ENCODE results near the gene PRAME. TPM values are rescaled to one million over a fixed set of nuclear protein-coding genes. Genes with fewer than 3 reads are reported as not detected.

Gene PRAME
- total RNA-seq, 1 donor from 2014 or later, result not detected

GRCh38 chr22:22520020-22520656, 38.9 kb downstream of the PRAME start, which contains the start of gene ZNF280A:
Gene ZNF280A (minus strand): TSS chr22:22520270. CDS start chr22:22515630, 4,640 bp downstream.
- no peaks in the 10 kb centered on the region for H3K36me3 ChIP-seq (ENCODE audit: insufficient read depth, low read length)
- no peak within 1 kb of the TSS for H3K4me2 ChIP-seq (ENCODE audit: low read length)
- Mint-ChIP-seq H3K4me1 (ENCODE audit: low read depth, unreplicated experiment) (no peaks in the 10 kb centered on the region), H3K36me3 (ENCODE audit: low read depth, unreplicated experiment) (no peaks in the 10 kb centered on the region), H3K27me3 (ENCODE audit: low read depth, unreplicated experiment) (peaks cover 42% of the 10 kb centered on the region), H3K27ac (ENCODE audit: unreplicated experiment) (no peak within 1 kb of the TSS), H3K4me3 (ENCODE audit: unreplicated experiment) (no peak within 1 kb of the TSS), H3K9me3 (ENCODE audit: unreplicated experiment) (peaks cover 4% of the 10 kb centered on the region)
- H3K27ac ChIP-seq (ENCODE audit: low read depth, low read length), result no peak within 1 kb of the TSS
- H4K20me1 ChIP-seq (ENCODE audit: insufficient read depth, low read length), result no peaks in the 10 kb centered on the region
- DNase-seq (ENCODE audit: low read depth) (no peak), FAIRE-seq (no peak)
- H3K4me1 ChIP-seq (ENCODE audit: insufficient read depth, low read length), result no peaks in the 10 kb centered on the region
- H3K27me3 ChIP-seq (ENCODE audit: insufficient read depth, low read length), result no peaks in the 10 kb centered on the region
- H3K4me3 ChIP-seq (ENCODE audit: insufficient read depth, low read depth, low read length), result no peak within 1 kb of the TSS
- no peak within 1 kb of the TSS for H2AFZ ChIP-seq (ENCODE audit: low read depth, low read length)
- TF ChIP-seq EZH2 (IDR thresholded peaks at IDR 0.05; ENCODE audit: insufficient read depth, low read length) (no peak), CTCF (IDR thresholded peaks at IDR 0.05; ENCODE audit: insufficient read depth, low read depth, low read length) (no peak)
- H3K9ac ChIP-seq (ENCODE audit: low read length), result no peak within 1 kb of the TSS
- no peaks in the 10 kb centered on the region for H3K9me3 ChIP-seq (ENCODE audit: insufficient read depth, low read depth, low read length)
- H3K79me2 ChIP-seq (ENCODE audit: insufficient read depth, low read length), result no peaks in the 10 kb centered on the region

GRCh38 chr22:22519591-22519990, 39.5 kb downstream of the PRAME start:
- no peak overlapping the region for H2AFZ ChIP-seq (ENCODE audit: low read depth, low read length)
- no peak overlapping the region for H3K27ac ChIP-seq (ENCODE audit: low read depth, low read length)
- no peaks in the 10 kb centered on the region for H3K36me3 Mint-ChIP-seq (ENCODE audit: low read depth, unreplicated experiment)
- H3K9me3 ChIP-seq (ENCODE audit: insufficient read depth, low read depth, low read length), result no peaks in the 10 kb centered on the region
- H3K79me2 ChIP-seq (ENCODE audit: insufficient read depth, low read length), result no peaks in the 10 kb centered on the region
- no peak overlapping the region for H3K4me2 ChIP-seq (ENCODE audit: low read length)
- no peaks in the 10 kb centered on the region for H3K27me3 ChIP-seq (ENCODE audit: insufficient read depth, low read length)
- H3K4me3 Mint-ChIP-seq (ENCODE audit: unreplicated experiment), result no peak overlapping the region
- H3K4me1 ChIP-seq (ENCODE audit: insufficient read depth, low read length), result no peaks in the 10 kb centered on the region
- H3K36me3 ChIP-seq (ENCODE audit: insufficient read depth, low read length), result no peaks in the 10 kb centered on the region
- no peak for FAIRE-seq
- H3K9me3 Mint-ChIP-seq (ENCODE audit: unreplicated experiment), result peaks cover 4% of the 10 kb centered on the region
- no peak for DNase-seq (ENCODE audit: low read depth)
- H3K9ac ChIP-seq (ENCODE audit: low read length), result no peak overlapping the region
- H3K4me3 ChIP-seq (ENCODE audit: insufficient read depth, low read depth, low read length), result no peak overlapping the region
- H4K20me1 ChIP-seq (ENCODE audit: insufficient read depth, low read length), result no peaks in the 10 kb centered on the region
- TF ChIP-seq CTCF (IDR thresholded peaks at IDR 0.05; ENCODE audit: insufficient read depth, low read depth, low read length), result no peak
- no peak for TF ChIP-seq EZH2 (IDR thresholded peaks at IDR 0.05; ENCODE audit: insufficient read depth, low read length)
- H3K27me3 Mint-ChIP-seq (ENCODE audit: low read depth, unreplicated experiment), result peaks cover 45% of the 10 kb centered on the region
- H3K4me1 Mint-ChIP-seq (ENCODE audit: low read depth, unreplicated experiment), result no peaks in the 10 kb centered on the region
- no peak overlapping the region for H3K27ac Mint-ChIP-seq (ENCODE audit: unreplicated experiment)

- FAIRE-seq (no peak), DNase-seq (ENCODE audit: low read depth) (no peak)
- Histone ChIP-seq H3K4me2 (ENCODE audit: low read length) (no peak overlapping the region), H3K79me2 (ENCODE audit: insufficient read depth, low read length) (no peaks in the 10 kb centered on the region), H3K36me3 (ENCODE audit: insufficient read depth, low read length) (no peaks in the 10 kb centered on the region), H3K4me3 (ENCODE audit: insufficient read depth, low read depth, low read length) (no peak overlapping the region), H3K9me3 (ENCODE audit: insufficient read depth, low read depth, low read length) (no peaks in the 10 kb centered on the region), H3K27ac (ENCODE audit: low read depth, low read length) (no peak overlapping the region), H3K9ac (ENCODE audit: low read length) (no peak overlapping the region), H3K4me1 (ENCODE audit: insufficient read depth, low read length) (no peaks in the 10 kb centered on the region), H2AFZ (ENCODE audit: low read depth, low read length) (no peak overlapping the region), H4K20me1 (ENCODE audit: insufficient read depth, low read length) (no peaks in the 10 kb centered on the region), H3K27me3 (ENCODE audit: insufficient read depth, low read length) (no peaks in the 10 kb centered on the region)
- Mint-ChIP-seq H3K27ac (ENCODE audit: unreplicated experiment) (no peak overlapping the region), H3K4me1 (ENCODE audit: low read depth, unreplicated experiment) (no peaks in the 10 kb centered on the region), H3K4me3 (ENCODE audit: unreplicated experiment) (no peak overlapping the region), H3K27me3 (ENCODE audit: low read depth, unreplicated experiment) (peaks cover 57% of the 10 kb centered on the region), H3K9me3 (ENCODE audit: unreplicated experiment) (peaks cover 4% of the 10 kb centered on the region), H3K36me3 (ENCODE audit: low read depth, unreplicated experiment) (no peaks in the 10 kb centered on the region)
- TF ChIP-seq EZH2 (IDR thresholded peaks at IDR 0.05; ENCODE audit: insufficient read depth, low read length) (no peak), CTCF (IDR thresholded peaks at IDR 0.05; ENCODE audit: insufficient read depth, low read depth, low read length) (no peak)
Observed at GRCh38 chr22:22516992-22517391, 42.1 kb downstream of the PRAME start.

All from astrocyte (in vitro differentiated cells and primary cell).